Measurements from ENCODE around the gene MTHFS. TPM values are rescaled to one million over a fixed set of nuclear protein-coding genes. Genes with fewer than 3 reads are reported as not detected.
A peak's percentile ranks its signal among the peaks of the same experiment; 100 is the strongest.

MTHFS gene
- total RNA-seq, 1 experiment from 2014 or later = 66.7 TPM

GRCh38 chr15:79837846-79838245 is 59.0 kb downstream of the MTHFS start:
- no peak overlapping the region for H3K4me3 Mint-ChIP-seq (ENCODE audit: low read depth, unreplicated experiment)
- H3K36me3 Mint-ChIP-seq (ENCODE audit: insufficient read depth, unreplicated experiment) = peaks cover 25% of the 10 kb centered on the region
- no peaks in the 10 kb centered on the region for H3K27me3 Mint-ChIP-seq (ENCODE audit: unreplicated experiment)
- no peak for DNase-seq
- no peak for TF ChIP-seq CTCF (IDR thresholded peaks at IDR 0.05; ENCODE audit: unreplicated experiment)
- CTCF ChIA-PET = no interaction called here
- H3K27ac Mint-ChIP-seq (ENCODE audit: unreplicated experiment) = no peak overlapping the region
- BruUV-seq (replicated peaks) = no TSS peak
- intact Hi-C loops (cut with micrococcal nuclease; ENCODE audit: unreplicated experiment) = no loop called here
- peaks cover 2% of the 10 kb centered on the region for H3K9me3 Mint-ChIP-seq (ENCODE audit: low read depth, unreplicated experiment)
- peaks cover 8% of the 10 kb centered on the region for H3K4me1 Mint-ChIP-seq (ENCODE audit: low read depth, unreplicated experiment)

- peak; percentile 46 for DNase-seq
These were observed 62.3 kb downstream of the MTHFS start for GRCh38 chr15:79834495-79834894.

DNA sequence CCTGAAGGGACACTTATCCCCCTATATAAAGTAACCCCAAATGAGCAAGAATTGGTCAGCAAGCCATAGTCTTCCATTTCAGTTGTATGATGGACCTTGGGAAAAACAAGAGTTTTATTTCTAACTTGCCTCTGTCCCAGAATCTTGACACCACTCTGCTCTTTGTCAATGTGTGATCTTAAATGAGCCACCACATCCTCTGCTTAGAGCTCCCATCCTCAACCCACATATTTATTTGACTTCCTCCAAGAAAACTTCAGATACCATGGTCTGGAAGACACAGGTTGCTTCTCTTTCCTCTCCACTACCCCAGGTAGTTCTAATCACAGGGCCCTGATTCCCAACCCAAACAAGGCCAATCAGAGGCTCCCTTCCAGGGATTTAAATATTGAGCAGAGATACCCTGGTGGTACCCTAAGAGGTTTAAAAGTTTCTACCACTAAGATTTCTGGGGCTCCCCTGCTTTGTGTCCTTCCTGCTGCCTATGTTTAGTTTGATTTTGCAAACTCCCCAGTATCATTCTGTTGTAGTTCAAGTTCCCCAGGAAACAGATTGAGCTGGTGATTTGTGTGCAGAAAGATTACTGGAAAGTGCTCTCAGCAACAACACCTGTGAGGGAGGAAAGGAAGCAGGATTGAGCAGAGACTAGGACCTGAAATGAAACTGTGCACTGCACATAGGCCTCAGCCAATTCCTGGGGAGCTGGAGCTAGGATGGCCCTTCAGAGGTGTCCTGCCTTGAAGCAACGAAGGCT is 64.3 kb downstream of the MTHFS start:
- no peak for TF ChIP-seq CTCF (IDR thresholded peaks at IDR 0.05; ENCODE audit: unreplicated experiment)
- CTCF ChIA-PET = no interaction called here
- Mint-ChIP-seq H3K27me3 (ENCODE audit: unreplicated experiment) (no peaks in the 10 kb centered on the region), H3K4me1 (ENCODE audit: low read depth, unreplicated experiment) (peaks cover 8% of the 10 kb centered on the region), H3K27ac (ENCODE audit: unreplicated experiment) (no peak overlapping the region), H3K36me3 (ENCODE audit: insufficient read depth, unreplicated experiment) (peaks cover 8% of the 10 kb centered on the region), H3K4me3 (ENCODE audit: low read depth, unreplicated experiment) (no peak overlapping the region), H3K9me3 (ENCODE audit: low read depth, unreplicated experiment) (no peaks in the 10 kb centered on the region)
- intact Hi-C loops (cut with micrococcal nuclease; ENCODE audit: unreplicated experiment) = no loop called here
- DNase-seq = no peak
- BruUV-seq (replicated peaks) = no TSS peak

More at GRCh38 chr15:79834495-79834894, 62.3 kb downstream of the MTHFS start:
- H3K9me3 Mint-ChIP-seq (ENCODE audit: low read depth, unreplicated experiment) = peaks cover 2% of the 10 kb centered on the region
- H3K27ac Mint-ChIP-seq (ENCODE audit: unreplicated experiment) = no peak overlapping the region
- no peak for TF ChIP-seq CTCF (IDR thresholded peaks at IDR 0.05; ENCODE audit: unreplicated experiment)
- H3K36me3 Mint-ChIP-seq (ENCODE audit: insufficient read depth, unreplicated experiment) = peaks cover 18% of the 10 kb centered on the region
- peaks cover 8% of the 10 kb centered on the region for H3K4me1 Mint-ChIP-seq (ENCODE audit: low read depth, unreplicated experiment)
- no TSS peak for BruUV-seq (replicated peaks)
- H3K4me3 Mint-ChIP-seq (ENCODE audit: low read depth, unreplicated experiment) = no peak overlapping the region
- intact Hi-C loops (cut with micrococcal nuclease; ENCODE audit: unreplicated experiment) = no loop called here
- H3K27me3 Mint-ChIP-seq (ENCODE audit: unreplicated experiment) = no peaks in the 10 kb centered on the region
- CTCF ChIA-PET = no interaction called here

- TF ChIP-seq CTCF (IDR thresholded peaks at IDR 0.05; ENCODE audit: unreplicated experiment) = no peak
- H3K4me1 Mint-ChIP-seq (ENCODE audit: low read depth, unreplicated experiment) = peaks cover 8% of the 10 kb centered on the region
- intact Hi-C loops (cut with micrococcal nuclease; ENCODE audit: unreplicated experiment) = no loop called here
- no peaks in the 10 kb centered on the region for H3K9me3 Mint-ChIP-seq (ENCODE audit: low read depth, unreplicated experiment)
- CTCF ChIA-PET = no interaction called here
- H3K4me3 Mint-ChIP-seq (ENCODE audit: low read depth, unreplicated experiment) = no peak overlapping the region
- H3K27ac Mint-ChIP-seq (ENCODE audit: unreplicated experiment) = no peak overlapping the region
- DNase-seq = no peak
- BruUV-seq (replicated peaks) = no TSS peak
- peaks cover 8% of the 10 kb centered on the region for H3K36me3 Mint-ChIP-seq (ENCODE audit: insufficient read depth, unreplicated experiment)
- no peaks in the 10 kb centered on the region for H3K27me3 Mint-ChIP-seq (ENCODE audit: unreplicated experiment)
These were observed 65.2 kb downstream of the MTHFS start for GRCh38 chr15:79831604-79832003.

Data from Calu3 (cell line).